Activated T-cell treated with anti-CD3 and anti-CD28 coated beads, Interleukin-2, amount 50 U/mL, for 72 hours (primary cell): ENCODE data around the gene ANKS1B. TPM values are rescaled to one million over a fixed set of nuclear protein-coding genes. Genes with fewer than 3 reads are reported as not detected.
A peak's percentile ranks its signal among the peaks of the same experiment; 100 is the strongest.

Source experiments
- ATAC-seq, 2 donors: fragments of 150-1000 bp; cut with Tn5 transposase; replicated peaks in 1 of 2; 2 replicates each; pipeline ENCODE4 v1.10.0; 2021; ENCODE audit warnings: moderate library complexity in 2 of 2, mild to moderate bottlenecking in 1 of 2
- DNase-seq, 2 donors: peaks; one replicate each; pipeline ENCODE4 v3.0.0; 2021 to 2022; ENCODE audit warnings: mixed read lengths in 1 of 2
- H3K27ac Mint-ChIP-seq: one replicate; pipeline ENCODE4 v1.8.0; 2022; ENCODE audit warnings: mild to moderate bottlenecking, moderate library complexity, mixed read lengths
- H3K27me3 Mint-ChIP-seq: one replicate; pipeline ENCODE4 v1.8.0; 2022; ENCODE audit warnings: low read depth, mixed read lengths
- H3K36me3 Mint-ChIP-seq, 2 donors: one replicate each; pipeline ENCODE4 v1.8.0; 2022; ENCODE audit warnings: mixed read lengths in 2 of 2, mild to moderate bottlenecking in 1 of 2; ENCODE audit not compliant: insufficient read depth in 2 of 2
- H3K4me1 Mint-ChIP-seq: one replicate; pipeline ENCODE4 v1.8.0; 2022; ENCODE audit warnings: low read depth, mixed read lengths
- H3K4me3 Mint-ChIP-seq, 2 donors: one replicate each; pipeline ENCODE4 v1.8.0; 2022; ENCODE audit warnings: mild to moderate bottlenecking in 2 of 2, mixed read lengths in 2 of 2, moderate library complexity in 2 of 2
- H3K9me3 Mint-ChIP-seq, 2 donors: one replicate each; pipeline ENCODE4 v1.8.0; 2022; ENCODE audit warnings: mixed read lengths in 2 of 2
- total RNA-seq, 2 donors: library from RNA; stranded (reverse); gene quantifications; one replicate each; pipeline ENCODE4 v1.2.3, GENCODE V29; 2022

ANKS1B gene
- total RNA-seq, 2 donors from 2014 or later, result 0.19 to 0.63 TPM

- Mint-ChIP-seq H3K27me3 (no peaks in the 10 kb centered on the region), H3K4me3 (no peak overlapping the region), H3K27ac (no peak overlapping the region), H3K36me3 (peaks cover 5 to 7% of the 10 kb centered on the region in 2 donors), H3K9me3 (no peaks in the 10 kb centered on the region), H3K4me1 (peaks cover 8% of the 10 kb centered on the region)
- DNase-seq, result no peak
- no peak for ATAC-seq
These were observed 1264.9 kb downstream of the ANKS1B start for GRCh38 chr12:98719515-98720504.

GRCh38 chr12:98714426-98714825 is 1270.3 kb downstream of the ANKS1B start:
- H3K4me1 Mint-ChIP-seq, result no peaks in the 10 kb centered on the region
- no peak for ATAC-seq
- no peaks in the 10 kb centered on the region for H3K27me3 Mint-ChIP-seq
- peak overlapping the region; percentile 85 for H3K27ac Mint-ChIP-seq
- H3K4me3 Mint-ChIP-seq, result no peak overlapping the region
- no peak for DNase-seq
- H3K36me3 Mint-ChIP-seq, result peaks cover 2 to 3% of the 10 kb centered on the region in 2 donors
- H3K9me3 Mint-ChIP-seq, result no peaks in the 10 kb centered on the region

GRCh38 chr12:98709022-98709421 is 1275.7 kb downstream of the ANKS1B start:
- Mint-ChIP-seq H3K9me3 (no peaks in the 10 kb centered on the region), H3K27ac (no peak overlapping the region), H3K4me3 (no peak overlapping the region), H3K4me1 (no peaks in the 10 kb centered on the region), H3K27me3 (no peaks in the 10 kb centered on the region), H3K36me3 (peaks cover 2 to 3% of the 10 kb centered on the region in 2 donors)
- no peak for DNase-seq
- ATAC-seq, result no peak

GRCh38 chr12:98701166-98701565 is 1283.6 kb downstream of the ANKS1B start:
- Mint-ChIP-seq H3K36me3 (peaks cover 2 to 6% of the 10 kb centered on the region in 2 donors), H3K4me3 (no peak overlapping the region), H3K27me3 (no peaks in the 10 kb centered on the region), H3K9me3 (no peaks in the 10 kb centered on the region), H3K4me1 (peaks cover 6% of the 10 kb centered on the region), H3K27ac (no peak overlapping the region)
- DNase-seq, result no peak
- ATAC-seq, result no peak

GRCh38 chr12:98699586-98699985 is 1285.2 kb downstream of the ANKS1B start:
- Mint-ChIP-seq H3K9me3 (no peaks in the 10 kb centered on the region), H3K36me3 (peaks cover 2 to 8% of the 10 kb centered on the region in 2 donors), H3K27ac (no peak overlapping the region), H3K4me1 (peaks cover 6% of the 10 kb centered on the region), H3K4me3 (no peak overlapping the region), H3K27me3 (no peaks in the 10 kb centered on the region)
- ATAC-seq, result no peak
- DNase-seq, result no peak

- Mint-ChIP-seq H3K9me3 (no peaks in the 10 kb centered on the region), H3K27ac (peak overlapping the region; percentile 40), H3K36me3 (peaks cover 2 to 12% of the 10 kb centered on the region in 2 donors), H3K27me3 (no peaks in the 10 kb centered on the region), H3K4me3 (no peak overlapping the region), H3K4me1 (peaks cover 6% of the 10 kb centered on the region)
- peak; percentile 48 to 59 for DNase-seq
- ATAC-seq, result peak; percentile 72 to 78
These were observed 1285.9 kb downstream of the ANKS1B start for GRCh38 chr12:98698603-98699463.

GRCh38 chr12:98697209-98697608 is 1287.5 kb downstream of the ANKS1B start:
- Mint-ChIP-seq H3K4me1 (peaks cover 6% of the 10 kb centered on the region), H3K36me3 (peaks cover 5 to 14% of the 10 kb centered on the region in 2 donors), H3K9me3 (no peaks in the 10 kb centered on the region), H3K27ac (peak overlapping the region; percentile 13), H3K4me3 (peak overlapping the region in 1 of 2 donors; percentile 21), H3K27me3 (no peaks in the 10 kb centered on the region)
- ATAC-seq, result peak; percentile 18 to 83
- DNase-seq, result no peak

GRCh38 chr12:98696036-98696646 is 1288.6 kb downstream of the ANKS1B start:
- DNase-seq (no peak), ATAC-seq (no peak)
- peaks cover 8 to 18% of the 10 kb centered on the region in 2 donors for H3K36me3 Mint-ChIP-seq
- no peak overlapping the region for H3K27ac Mint-ChIP-seq
- no peak overlapping the region for H3K4me3 Mint-ChIP-seq
- no peaks in the 10 kb centered on the region for H3K27me3 Mint-ChIP-seq
- H3K4me1 Mint-ChIP-seq, result peaks cover 6% of the 10 kb centered on the region
- H3K9me3 Mint-ChIP-seq, result no peaks in the 10 kb centered on the region

GRCh38 chr12:98691351-98691750 is 1293.4 kb downstream of the ANKS1B start:
- no peaks in the 10 kb centered on the region for H3K27me3 Mint-ChIP-seq
- peaks cover 6 to 18% of the 10 kb centered on the region in 2 donors for H3K36me3 Mint-ChIP-seq
- H3K4me3 Mint-ChIP-seq, result no peak overlapping the region
- H3K9me3 Mint-ChIP-seq, result no peaks in the 10 kb centered on the region
- DNase-seq, result no peak
- no peak for ATAC-seq
- no peaks in the 10 kb centered on the region for H3K4me1 Mint-ChIP-seq
- peak overlapping the region; percentile 34 for H3K27ac Mint-ChIP-seq

GRCh38 chr12:98686603-98687002 is 1298.1 kb downstream of the ANKS1B start:
- DNase-seq (no peak), ATAC-seq (no peak)
- Mint-ChIP-seq H3K4me1 (no peaks in the 10 kb centered on the region), H3K36me3 (peaks cover under 1 to 19% of the 10 kb centered on the region in 2 donors), H3K27me3 (no peaks in the 10 kb centered on the region), H3K9me3 (no peaks in the 10 kb centered on the region), H3K27ac (no peak overlapping the region), H3K4me3 (no peak overlapping the region)
